Left lobe of liver (tissue), 2 donors: ENCODE measurements around the gene OLFML1. TPM values are rescaled to one million over a fixed set of nuclear protein-coding genes. Genes with fewer than 3 reads are reported as not detected.
A peak's percentile ranks its signal among the peaks of the same experiment; 100 is the strongest.

Source experiments
- ATAC-seq: fragments of 200-7000 bp; cut with Tn5 transposase; one replicate; pipeline ENCODE4 v1.9.1; 2020; ENCODE audit warnings: mild to moderate bottlenecking, moderate library complexity
- DNase-seq: peaks from one replicate; pipeline ENCODE4 v3.0.0-alpha.2; 2020; ENCODE audit warnings: low spot score
- total RNA-seq: library from RNA; stranded (reverse); gene quantifications from one replicate; pipeline ENCODE4 v1.2.1, GENCODE V29; 2021
- donor health status: DM: no; HTN: no; CAD: no; lungs with moderate emphysema.
- donor health status: DM: no; HTN: yes; CAD: no.

Gene OLFML1
- total RNA-seq, 1 donor from 2014 or later: 2.2 TPM

GRCh38 chr11:7555052-7555699, 69.9 kb downstream of the OLFML1 start:
- ATAC-seq (peak; percentile 87), DNase-seq (peak; percentile 61)

GRCh38 chr11:7558046-7558445, 72.7 kb downstream of the OLFML1 start:
- DNase-seq (no peak), ATAC-seq (no peak)

GRCh38 chr11:7559398-7560283, 74.3 kb downstream of the OLFML1 start:
- ATAC-seq (no peak), DNase-seq (no peak)

Other genes starting within 250 kb of the OLFML1 start
- 11.3 TPM for gene SYT9, start 233.6 kb upstream of the OLFML1 start, total RNA-seq
- gene PPFIBP2, start 28.5 kb downstream of the OLFML1 start, total RNA-seq: 25.2 TPM
- gene CYB5R2, start 188.0 kb downstream of the OLFML1 start, total RNA-seq: 2.8 TPM
- not detected for gene OVCH2, start 221.0 kb downstream of the OLFML1 start, total RNA-seq